Right lobe of liver (tissue), 6 donors: ENCODE results near the gene PRR7. TPM values are rescaled to one million over a fixed set of nuclear protein-coding genes. Genes with fewer than 3 reads are reported as not detected.

Experiments used
- ATAC-seq, 4 donors: fragments of 200-7000 bp; cut with Tn5 transposase; one replicate each; pipeline ENCODE4 v1.9.1; 2020; ENCODE audit warnings: mild to moderate bottlenecking in 4 of 4, moderate library complexity in 4 of 4
- DNase-seq, 3 donors: peaks; one replicate each; pipeline ENCODE4 v3.0.0-alpha.2; 2020
- H3K27ac ChIP-seq, 3 donors: fragments of 200-600 bp; one replicate each; pipeline ENCODE4 v1.8.0; 2022
- H3K27me3 ChIP-seq, 2 donors: fragments of 200-600 bp; one replicate each; pipeline ENCODE4 v1.8.0; 2022
- H3K36me3 ChIP-seq, 4 donors: fragments of 200-600 bp; sonication (generic) in 1 of 4; one replicate each; pipeline versions ENCODE4 v1.5.1 to v1.8.0; 2017 to 2022; ENCODE audit warnings: control low read depth in 1 of 4
- H3K4me1 ChIP-seq, 4 donors: fragments of 200-600 bp; sonication (generic) in 1 of 4; one replicate each; pipeline versions ENCODE4 v1.5.1 to v1.8.0; 2017 to 2022; ENCODE audit warnings: control low read depth in 1 of 4
- H3K4me3 ChIP-seq, 3 donors: fragments of 200-600 bp; one replicate each; pipeline ENCODE4 v1.8.0; 2022
- H3K9me3 ChIP-seq, 4 donors: fragments of 200-600 bp; sonication (generic) in 1 of 4; one replicate each; pipeline versions ENCODE4 v1.5.1 to v1.8.0; 2017 to 2022; ENCODE audit warnings: control low read depth in 1 of 4
- POLR2A ChIP-seq: fragments of 450-650 bp; IDR thresholded peaks from one replicate; pipeline ENCODE4 v1.6.1; 2017; ENCODE audit warnings: antibody characterized with exemption, mild to moderate bottlenecking
- WGBS: methylation state at CpG from one replicate; pipeline ENCODE4 v1.1.6; 2018; ENCODE audit warnings: low coverage, low lambda C conversion rate; ENCODE audit not compliant: insufficient coverage; ENCODE audit errors: missing lambda C conversion rate; 5-methylcytosine and 5-hydroxymethylcytosine counted together
- intact Hi-C, 2 donors: fragments of 100-400 bp; cut with DNase I; formaldehyde crosslinking; loops; one replicate each; pipeline versions ENCODE4 v1.11.2 to v1.14.1; 2022
- total RNA-seq, 6 experiments: library from RNA; depleted of rRNA in 2 of 6; stranded (reverse); fragments of >200 nt in 2 of 6; fragmentation: NEBNext Ultra II Directional in 3 of 6; extraction: Animal tissue kit (Norgen Biotek cat#: 25700) in 3 of 6; gene quantifications; one replicate each; pipeline versions ENCODE4 v1.1.0 to v1.2.4, GENCODE V29; 2016 to 2023
- TF ChIP-seq, protein P1 (sequence below), 4 donors: fragments of 200-600 bp in 3 of 4; fragments of 450-650 bp in 1 of 4; IDR thresholded peaks; one replicate each; pipeline versions ENCODE4 v1.5.1 to v1.8.0; 2016 to 2022; ENCODE audit warnings: antibody characterized with exemption in 4 of 4, mild to moderate bottlenecking in 2 of 4
- donor health status: DM: no; HTN: yes; CAD: no.
- donor health status: DM: no; HTN: no; CAD: no.
- donor health status: DM: no; HTN: no; CAD: no.
- donor health status: DM: no; HTN: yes; CAD: no.
- donor health status: DM: no; HTN: yes; CAD: no.

The PRR7 gene
- total RNA-seq, 6 experiments from 2014 or later = 0.15 to 13.0 (median 1.9) TPM

DNA sequence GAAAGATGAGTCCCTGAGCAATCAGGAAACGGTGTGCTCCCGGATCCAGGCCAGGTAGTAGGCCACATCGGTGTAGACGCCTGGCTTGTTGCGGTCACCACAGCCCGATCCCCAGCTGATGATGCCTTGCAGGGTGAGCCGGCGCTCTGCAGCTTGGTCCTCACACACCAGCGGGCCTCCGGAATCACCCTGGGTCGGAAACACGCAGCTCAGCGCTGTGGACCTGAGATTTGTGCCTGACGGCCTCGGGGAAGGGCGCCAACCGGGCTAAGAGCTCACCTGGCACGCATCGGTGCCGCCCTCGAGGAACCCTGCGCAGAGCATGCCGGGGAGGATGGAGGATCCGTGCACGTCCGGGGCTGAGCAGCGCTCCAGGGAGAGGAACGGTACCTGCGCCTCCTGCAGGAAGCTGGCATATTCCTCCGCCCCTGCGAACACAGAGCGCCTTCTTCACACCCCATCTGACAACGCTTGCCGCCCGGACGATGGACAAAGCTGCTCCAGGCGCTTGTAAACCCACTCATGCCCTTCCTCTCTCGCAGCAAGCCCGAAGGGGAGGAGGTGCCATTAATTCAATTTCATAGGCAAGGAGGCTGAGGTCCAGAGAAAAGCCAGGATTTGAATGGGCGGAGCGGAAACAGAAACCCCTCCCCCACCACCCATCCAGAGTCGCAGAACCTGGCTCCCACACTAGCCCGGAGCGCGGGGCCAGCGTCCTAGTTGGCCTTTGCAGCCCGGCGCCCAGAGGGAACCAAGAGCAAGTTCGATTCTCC, 44.2 kb upstream of the PRR7 start:
- no peak overlapping the region for H3K27ac ChIP-seq
- peaks cover 0 to 15% (median 5%) of the 10 kb centered on the region in 4 donors for H3K36me3 ChIP-seq
- H3K4me3 ChIP-seq = no peak overlapping the region
- H3K9me3 ChIP-seq = no peaks in the 10 kb centered on the region
- TF ChIP-seq, protein P1, sequence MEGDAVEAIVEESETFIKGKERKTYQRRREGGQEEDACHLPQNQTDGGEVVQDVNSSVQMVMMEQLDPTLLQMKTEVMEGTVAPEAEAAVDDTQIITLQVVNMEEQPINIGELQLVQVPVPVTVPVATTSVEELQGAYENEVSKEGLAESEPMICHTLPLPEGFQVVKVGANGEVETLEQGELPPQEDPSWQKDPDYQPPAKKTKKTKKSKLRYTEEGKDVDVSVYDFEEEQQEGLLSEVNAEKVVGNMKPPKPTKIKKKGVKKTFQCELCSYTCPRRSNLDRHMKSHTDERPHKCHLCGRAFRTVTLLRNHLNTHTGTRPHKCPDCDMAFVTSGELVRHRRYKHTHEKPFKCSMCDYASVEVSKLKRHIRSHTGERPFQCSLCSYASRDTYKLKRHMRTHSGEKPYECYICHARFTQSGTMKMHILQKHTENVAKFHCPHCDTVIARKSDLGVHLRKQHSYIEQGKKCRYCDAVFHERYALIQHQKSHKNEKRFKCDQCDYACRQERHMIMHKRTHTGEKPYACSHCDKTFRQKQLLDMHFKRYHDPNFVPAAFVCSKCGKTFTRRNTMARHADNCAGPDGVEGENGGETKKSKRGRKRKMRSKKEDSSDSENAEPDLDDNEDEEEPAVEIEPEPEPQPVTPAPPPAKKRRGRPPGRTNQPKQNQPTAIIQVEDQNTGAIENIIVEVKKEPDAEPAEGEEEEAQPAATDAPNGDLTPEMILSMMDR (IDR thresholded peaks at IDR 0.05) = no peak
- no peak for TF ChIP-seq POLR2A
- no CpG with 5 or more reads among the region's 49 CpGs for WGBS
- intact Hi-C loops = loop anchor here in 1 of 2 donors (5.0 kb wide), 1 partner anchor 35 kb away; no protein-coding TSS in a partner anchor
- ATAC-seq (no peak), DNase-seq (no peak)
- peaks cover 0 to 31% (median under 1%) of the 10 kb centered on the region in 4 donors for H3K4me1 ChIP-seq
- H3K27me3 ChIP-seq = no peaks in the 10 kb centered on the region

- H3K4me1 ChIP-seq = peaks cover 0 to 36% (median 4%) of the 10 kb centered on the region in 4 donors
- no peaks in the 10 kb centered on the region for H3K9me3 ChIP-seq
- no peaks in the 10 kb centered on the region for H3K27me3 ChIP-seq
- H3K4me3 ChIP-seq = peak overlapping the region in 2 of 3 donors; percentile 34 to 42
- WGBS = 24% methylated on average over 16 of the region's 61 CpGs
- H3K36me3 ChIP-seq = peaks cover 0 to 15% (median 5%) of the 10 kb centered on the region in 4 donors
- intact Hi-C loops = loop anchor here in 1 of 2 donors (5.0 kb wide), 1 partner anchor 34 kb away; no protein-coding TSS in a partner anchor
- DNase-seq = no peak
- TF ChIP-seq, protein P1 (IDR thresholded peaks at IDR 0.05) = no peak
- no peak for TF ChIP-seq POLR2A
- no peak overlapping the region for H3K27ac ChIP-seq
- no peak for ATAC-seq
Observed at GRCh38 chr5:177403102-177403791, 43.4 kb upstream of the PRR7 start.

DNA sequence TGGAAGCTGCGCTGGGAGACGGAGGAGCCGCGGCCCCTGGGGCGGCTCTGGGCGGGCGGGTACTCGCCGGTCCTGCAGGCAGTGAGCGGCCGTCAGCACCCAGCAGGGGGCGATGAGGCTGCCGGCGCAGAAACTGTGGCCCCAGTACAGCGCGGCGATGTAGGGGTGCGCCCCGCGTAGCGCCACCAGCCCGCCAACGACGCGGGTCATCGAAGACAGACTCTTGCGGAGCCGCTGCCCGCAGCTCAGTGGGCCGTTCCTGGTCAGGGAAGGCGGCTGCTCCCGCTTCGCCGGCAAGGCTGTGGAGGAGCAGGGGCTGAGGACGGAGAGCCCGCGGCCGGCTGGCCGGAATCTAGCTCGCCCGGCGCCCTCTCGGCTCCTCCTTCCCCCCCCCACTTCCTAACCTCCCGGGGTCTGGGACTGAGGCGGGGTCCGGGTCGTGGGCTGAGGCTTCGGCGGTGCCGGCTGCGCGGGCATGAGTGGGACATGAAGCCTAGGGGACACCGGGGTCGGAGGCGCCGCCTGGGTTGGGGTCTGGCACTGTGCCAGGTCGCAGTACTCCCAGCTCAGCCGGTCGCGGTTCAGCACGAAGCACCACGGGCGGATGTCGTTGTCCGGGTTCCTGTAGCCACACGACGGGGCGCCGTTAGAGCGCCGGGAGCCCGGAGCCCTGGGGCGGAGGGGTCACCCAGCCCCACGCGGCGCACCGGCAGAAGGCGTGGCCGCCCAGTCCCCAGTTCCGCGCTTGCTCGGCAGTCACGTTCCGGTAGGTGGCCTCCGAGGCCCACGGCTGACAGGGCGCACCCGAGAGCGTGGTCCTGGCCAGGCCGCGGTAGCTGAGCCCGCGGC, 42.6 kb upstream of the PRR7 start:
- WGBS = 63% methylated on average over 14 of the region's 93 CpGs
- peak; percentile 80 to 91 (median 85) for DNase-seq
- H3K27me3 ChIP-seq = no peaks in the 10 kb centered on the region
- intact Hi-C loops = loop anchor here in 1 of 2 donors (5.0 kb wide), 1 partner anchor 33 kb away; no protein-coding TSS in a partner anchor
- peaks cover 0 to 15% (median 5%) of the 10 kb centered on the region in 4 donors for H3K36me3 ChIP-seq
- no peak overlapping the region for H3K27ac ChIP-seq
- peaks cover 0 to 40% (median 4%) of the 10 kb centered on the region in 4 donors for H3K4me1 ChIP-seq
- no peak for TF ChIP-seq POLR2A
- TF ChIP-seq, protein P1 (IDR thresholded peaks at IDR 0.05) = peak; percentile 39 to 75 (median 48)
- H3K9me3 ChIP-seq = no peaks in the 10 kb centered on the region
- peak; percentile 65 to 86 (median 74) for ATAC-seq
- H3K4me3 ChIP-seq = peak overlapping the region; percentile 34 to 42 (median 35)

GRCh38 chr5:177404641-177405179, 41.9 kb upstream of the PRR7 start:
- Histone ChIP-seq H3K36me3 (peaks cover 0 to 15% (median 5%) of the 10 kb centered on the region in 4 donors), H3K9me3 (no peaks in the 10 kb centered on the region), H3K4me1 (peaks cover 0 to 40% (median 4%) of the 10 kb centered on the region in 4 donors), H3K4me3 (peak overlapping the region in 1 of 3 donors; percentile 35), H3K27me3 (no peaks in the 10 kb centered on the region), H3K27ac (no peak overlapping the region)
- DNase-seq = no peak
- no peak for ATAC-seq
- TF ChIP-seq, protein P1 (IDR thresholded peaks at IDR 0.05) = no peak
- no peak for TF ChIP-seq POLR2A
- WGBS = 20% methylated on average over 2 of the region's 16 CpGs
- intact Hi-C loops = loop anchor here in 1 of 2 donors (5.0 kb wide), 1 partner anchor 33 kb away; no protein-coding TSS in a partner anchor
